HG03175 (cell line): ENCODE measurements around the gene SPATA9.

ENCODE experiments used
- ATAC-seq: cut with Tn5 transposase; IDR thresholded peaks from one replicate; pipeline ENCODE4 v1.9.1; 2021; ENCODE audit warnings: mild to moderate bottlenecking, moderate library complexity; ENCODE audit not compliant: unreplicated experiment

The SPATA9 gene

GRCh38 chr5:95682891-95683290 lies at the start of gene SPATA9:
Gene SPATA9, minus strand, starts transcription at chr5:95682991. Its CDS starts 137 bp downstream, at chr5:95682854.
- no peak for ATAC-seq

GRCh38 chr5:95731571-95732554 lies 49.1 kb upstream of the SPATA9 start:
- ATAC-seq = peak; percentile 39

- peak; percentile 51 for ATAC-seq
Measured at GRCh38 chr5:95730730-95731570, 48.2 kb upstream of the SPATA9 start, which contains the start of gene RHOBTB3. Gene RHOBTB3, plus strand, starts transcription at chr5:95731336. Its CDS starts 347 bp downstream, at chr5:95731683.

- no peak for ATAC-seq
Measured at GRCh38 chr5:95730011-95730700, 47.4 kb upstream of the SPATA9 start.

GRCh38 chr5:95729115-95730010 lies 46.6 kb upstream of the SPATA9 start:
- ATAC-seq = no peak

GRCh38 chr5:95728494-95729114 lies 45.8 kb upstream of the SPATA9 start:
- ATAC-seq = no peak

- no peak for ATAC-seq
Measured at GRCh38 chr5:95727764-95728191, 45.0 kb upstream of the SPATA9 start.

- no peak for ATAC-seq
Measured at GRCh38 chr5:95726811-95727763, 44.3 kb upstream of the SPATA9 start.

GRCh38 chr5:95725937-95726810 lies 43.4 kb upstream of the SPATA9 start:
- no peak for ATAC-seq

GRCh38 chr5:95725071-95725820 lies 42.5 kb upstream of the SPATA9 start:
- no peak for ATAC-seq

GRCh38 chr5:95723632-95724369 lies 41.0 kb upstream of the SPATA9 start:
- ATAC-seq = no peak

GRCh38 chr5:95721582-95722295 lies 38.9 kb upstream of the SPATA9 start:
- no peak for ATAC-seq

GRCh38 chr5:95720094-95720786 lies 37.4 kb upstream of the SPATA9 start:
- ATAC-seq = no peak

- ATAC-seq = no peak
Measured at GRCh38 chr5:95718738-95719137, 35.9 kb upstream of the SPATA9 start.

- peak; percentile 75 for ATAC-seq
Measured at GRCh38 chr5:95718203-95718602, 35.4 kb upstream of the SPATA9 start.
